Measurements from ENCODE around the gene SFRP2.

The SFRP2 gene

GRCh38 chr4:153794006-153794405 lies 5.1 kb upstream of the SFRP2 start:
- DNase-seq: no peak

- no peak for DNase-seq
Observed at GRCh38 chr4:153792618-153793247, 3.9 kb upstream of the SFRP2 start.

GRCh38 chr4:153791746-153792617 lies 3.1 kb upstream of the SFRP2 start:
- peak; percentile 69 for DNase-seq

GRCh38 chr4:153790962-153791551 lies 2.2 kb upstream of the SFRP2 start:
- DNase-seq: peak; percentile 67

- DNase-seq: no peak
Observed at GRCh38 chr4:153790500-153790865, 1.6 kb upstream of the SFRP2 start.

GRCh38 chr4:153789741-153790499 lies 1.0 kb upstream of the SFRP2 start:
- no peak for DNase-seq

- no peak for DNase-seq
Observed at GRCh38 chr4:153788051-153788412, 851 bp downstream of the SFRP2 start.

GRCh38 chr4:153787575-153787974 lies 1.3 kb downstream of the SFRP2 start:
- DNase-seq: no peak

- no peak for DNase-seq
Observed at GRCh38 chr4:153787061-153787560, 1.8 kb downstream of the SFRP2 start.

GRCh38 chr4:153785910-153786721 lies 2.8 kb downstream of the SFRP2 start:
- DNase-seq: no peak

- DNase-seq: no peak
Observed at GRCh38 chr4:153784166-153784699, 4.7 kb downstream of the SFRP2 start.

- DNase-seq: no peak
Observed at GRCh38 chr4:153782581-153782980, 6.3 kb downstream of the SFRP2 start.

- no peak for DNase-seq
Observed at GRCh38 chr4:153781717-153782416, 7.0 kb downstream of the SFRP2 start.

GRCh38 chr4:153781280-153781679 lies 7.6 kb downstream of the SFRP2 start:
- DNase-seq: no peak

GRCh38 chr4:153780876-153781275 lies 8.0 kb downstream of the SFRP2 start:
- no peak for DNase-seq

GRCh38 chr4:153780221-153780620 lies 8.7 kb downstream of the SFRP2 start:
- DNase-seq: no peak

GRCh38 chr4:153778383-153778782 lies 10.5 kb downstream of the SFRP2 start:
- DNase-seq: no peak

GRCh38 chr4:153777421-153777820 lies 11.5 kb downstream of the SFRP2 start:
- no peak for DNase-seq

GRCh38 chr4:153776601-153777000 lies 12.3 kb downstream of the SFRP2 start:
- DNase-seq: no peak

GRCh38 chr4:153773236-153773690 lies 15.6 kb downstream of the SFRP2 start:
- DNase-seq: no peak

- no peak for DNase-seq
Observed at GRCh38 chr4:153771046-153771445, 17.8 kb downstream of the SFRP2 start.

All from stimulated activated CD4-positive, alpha-beta T cell treated with anti-CD3 and anti-CD28 coated beads, Interleukin-15, amount 100 ng/mL, for 24 hours (primary cell).